Adrenal gland (tissue), 5 donors: Measurements from ENCODE around the gene MDM2.

ENCODE experiments used
- CTCF ChIP-seq, 6 experiments: fragments of 450-650 bp in 4 of 6; fragments of 200-600 bp in 2 of 6; sonication (generic) in 1 of 6; IDR thresholded peaks; 1 replicate in 5 of 6; 2 replicates in 1 of 6; pipeline versions ENCODE4 v1.5.1 to v1.8.0; 2016 to 2021; ENCODE audit warnings: antibody characterized with exemption in 6 of 6, mild to moderate bottlenecking in 2 of 6, moderate library complexity in 1 of 6
- POLR2A ChIP-seq, 2 donors: fragments of 450-650 bp; IDR thresholded peaks; one replicate each; pipeline ENCODE4 v1.6.1; 2017; ENCODE audit warnings: antibody characterized with exemption in 2 of 2, mild to moderate bottlenecking in 2 of 2, moderate library complexity in 1 of 2
- donor health status: DM: no; HTN: no; CAD: no.

- no peak for TF ChIP-seq POLR2A (IDR thresholded peaks at IDR 0.05)
- no peak for TF ChIP-seq CTCF (IDR thresholded peaks at IDR 0.05)
Observed at GRCh38 chr12:68824597-68825250, 16.7 kb downstream of the MDM2 start.
